HG03064 (cell line): ENCODE data around the gene EEF1A1.
A peak's percentile ranks its signal among the peaks of the same experiment; 100 is the strongest.
"Not testable (repeated sequence)": the region's sequence is repeated elsewhere in the genome, so short reads cannot be mapped to it uniquely, and the experiment has no call there.

Experiments
- ATAC-seq: cut with Tn5 transposase; IDR thresholded peaks from one replicate; pipeline ENCODE4 v1.9.1; 2021; ENCODE audit warnings: low read depth; ENCODE audit not compliant: unreplicated experiment

Gene EEF1A1

GRCh38 chr6:73508776-73509175, 12.1 kb downstream of the EEF1A1 start:
- no peak for ATAC-seq

- ATAC-seq, result no peak
Observed at GRCh38 chr6:73506246-73506645, 14.6 kb downstream of the EEF1A1 start.

GRCh38 chr6:73505705-73506104, 15.1 kb downstream of the EEF1A1 start:
- ATAC-seq, result not testable (repeated sequence)

GRCh38 chr6:73505142-73505541, 15.7 kb downstream of the EEF1A1 start:
- no peak for ATAC-seq

DNA sequence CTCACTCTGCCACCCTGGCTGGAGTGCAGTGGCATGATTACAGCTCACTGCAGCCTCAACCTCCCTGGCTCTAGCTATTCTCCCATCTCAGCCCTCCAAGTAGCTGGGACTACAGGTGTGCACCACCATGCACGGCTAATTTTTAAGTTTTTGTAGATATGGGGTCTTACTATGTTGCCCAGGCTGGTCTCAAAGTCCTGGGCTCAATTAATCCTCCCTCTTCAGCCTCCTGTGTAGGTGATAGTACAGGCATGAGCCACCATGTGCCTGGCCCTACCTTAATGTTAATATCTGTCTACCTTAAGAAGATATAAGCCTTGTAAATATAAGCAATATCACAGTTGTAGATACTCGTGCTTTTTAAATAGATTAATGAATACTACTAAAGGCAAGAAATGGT, 16.7 kb downstream of the EEF1A1 start:
- no peak for ATAC-seq

- ATAC-seq, result no peak
Observed at GRCh38 chr6:73503027-73503772, 17.6 kb downstream of the EEF1A1 start.

DNA sequence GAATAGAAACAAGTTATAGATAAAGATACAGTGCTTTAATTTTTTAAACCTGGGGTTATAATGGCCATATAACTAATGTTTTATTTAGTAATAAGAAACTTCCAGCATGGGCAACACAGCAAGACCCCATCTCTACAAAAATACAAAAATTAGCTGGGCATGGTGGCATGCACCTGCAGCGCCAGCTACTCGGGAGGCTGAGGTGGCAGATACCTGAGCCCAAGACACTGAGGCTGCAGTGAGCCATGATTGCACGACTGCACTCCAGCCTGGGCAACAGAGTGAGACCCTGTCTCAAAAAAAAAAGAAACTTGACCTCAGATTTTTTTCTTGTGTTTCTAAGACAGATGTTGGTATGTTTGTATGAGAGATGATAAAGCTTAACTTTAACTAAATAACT, 22.9 kb downstream of the EEF1A1 start:
- no peak for ATAC-seq

- no peak for ATAC-seq
Observed at GRCh38 chr6:73491377-73491776, 29.5 kb downstream of the EEF1A1 start.

DNA sequence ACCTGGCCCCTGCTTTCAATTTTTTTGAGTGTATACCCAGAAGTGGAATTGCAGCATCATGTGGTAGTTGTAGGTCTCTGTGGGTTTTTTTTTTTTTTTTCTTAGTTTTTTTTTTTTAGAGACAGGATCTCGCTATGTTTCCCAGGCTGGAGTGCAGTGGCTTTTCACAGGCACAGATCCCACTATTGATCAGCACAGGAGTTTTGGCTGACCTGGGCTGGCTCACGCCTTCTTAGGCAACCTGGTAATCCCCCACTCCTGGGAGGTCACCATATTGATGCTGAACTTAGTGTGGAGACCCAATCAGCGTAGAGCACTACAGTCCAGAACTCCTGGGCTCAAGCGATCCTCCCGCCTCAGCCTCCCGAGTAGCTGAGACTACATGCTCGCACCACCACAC, 33.4 kb downstream of the EEF1A1 start:
- ATAC-seq, result no peak

GRCh38 chr6:73484438-73484837, 36.4 kb downstream of the EEF1A1 start:
- no peak for ATAC-seq

GRCh38 chr6:73481969-73482368, 38.9 kb downstream of the EEF1A1 start:
- no peak for ATAC-seq

GRCh38 chr6:73477407-73477806, 43.4 kb downstream of the EEF1A1 start:
- no peak for ATAC-seq

DNA sequence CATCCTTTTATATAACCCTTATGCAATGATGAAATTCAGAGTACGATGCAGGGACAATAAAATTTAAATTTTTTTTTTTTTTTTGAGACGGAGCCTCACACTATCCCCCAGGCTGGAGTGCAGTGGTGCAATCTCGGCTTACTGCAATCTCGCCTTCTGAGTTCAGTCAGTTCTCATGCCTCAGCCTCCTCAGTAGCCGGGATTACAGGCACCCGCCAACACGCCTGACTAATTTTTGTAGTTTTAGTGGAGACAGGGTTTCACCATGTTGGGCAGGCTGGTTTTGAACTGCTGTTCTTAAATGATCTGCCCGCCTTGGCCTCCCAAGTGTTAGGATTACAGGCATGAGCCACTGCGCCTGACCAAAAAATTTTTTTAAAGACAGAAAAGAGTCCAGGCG, 44.1 kb downstream of the EEF1A1 start:
- ATAC-seq, result no peak

GRCh38 chr6:73471686-73472290, 49.0 kb downstream of the EEF1A1 start:
- ATAC-seq, result peak; percentile 87
